HUES64 (cell line): Measurements from ENCODE around the gene DRD4.
A peak's percentile ranks its signal among the peaks of the same experiment; 100 is the strongest.
"Not testable (repeated sequence)": the region's sequence is repeated elsewhere in the genome, so short reads cannot be mapped to it uniquely, and the experiment has no call there.

Source experiments
- H3K27ac ChIP-seq: 2 replicates; pipeline ENCODE4 v1.7.0; 2013; ENCODE audit warnings: low read depth, low read length, inconsistent platforms
- H3K27me3 ChIP-seq: 2 replicates; pipeline ENCODE4 v1.6.1; 2013; ENCODE audit warnings: mild to moderate bottlenecking, low read length; ENCODE audit not compliant: insufficient read depth
- H3K36me3 ChIP-seq: 2 replicates; pipeline ENCODE4 v1.6.1; 2013; ENCODE audit warnings: mild to moderate bottlenecking, low read length; ENCODE audit not compliant: insufficient read depth
- H3K4me1 ChIP-seq: 2 replicates; pipeline ENCODE4 v1.6.1; 2013; ENCODE audit warnings: mild to moderate bottlenecking, low read length, moderate library complexity; ENCODE audit not compliant: insufficient read depth
- H3K4me3 ChIP-seq: 2 replicates; pipeline ENCODE4 v1.5.1; 2013; ENCODE audit warnings: mild to moderate bottlenecking, low read length, moderate library complexity
- H3K9ac ChIP-seq: 2 replicates; pipeline ENCODE4 v1.6.1; 2013; ENCODE audit warnings: mild to moderate bottlenecking, low read depth, low read length
- H3K9me3 ChIP-seq: 2 replicates; pipeline ENCODE4 v1.6.1; 2013; ENCODE audit warnings: low read depth, low read length; ENCODE audit not compliant: insufficient read depth
- WGBS: fragments of 150-250, 120-280 bp; methylation state at CpG from one replicate; pipeline ENCODE4 v1.1.7; 2013; ENCODE audit warnings: missing lambda C conversion rate; 5-methylcytosine and 5-hydroxymethylcytosine counted together

DRD4 gene

DNA sequence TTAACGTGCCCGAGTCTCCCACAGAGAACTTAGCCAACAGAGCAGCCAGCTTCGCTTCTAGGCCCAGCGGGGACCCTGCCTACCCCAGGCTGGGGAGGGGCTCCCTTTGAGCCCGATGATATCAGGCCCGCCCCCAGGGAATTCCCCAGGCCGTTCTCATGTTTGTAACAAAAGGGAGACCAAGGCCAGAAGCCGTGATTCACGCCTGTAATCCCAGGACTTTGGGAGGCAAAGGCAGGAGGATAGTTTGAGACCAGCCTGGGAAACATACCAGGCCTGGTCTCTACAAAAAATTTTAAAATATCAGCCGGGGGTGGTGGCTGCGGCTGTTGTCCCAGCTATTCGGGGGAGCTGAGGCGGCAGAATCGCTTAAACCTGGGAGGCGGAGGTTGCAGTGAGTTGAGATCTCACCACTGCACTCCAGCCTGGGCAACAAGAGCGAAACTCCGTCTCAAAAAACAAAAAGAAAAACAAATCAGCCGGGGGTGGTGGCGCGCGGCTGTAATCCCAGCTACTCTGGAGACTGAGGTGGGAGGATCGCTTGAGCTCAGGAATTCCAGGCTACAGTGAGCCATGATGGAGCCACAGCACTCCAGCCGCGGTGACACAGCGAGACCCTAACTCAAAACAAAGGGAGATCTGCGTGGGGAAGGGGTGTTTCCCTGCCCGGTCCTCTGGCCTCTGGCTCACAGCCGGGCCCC is 1.7 kb downstream of the DRD4 start:
- H3K4me3 ChIP-seq = peak overlapping the region; percentile 57
- peaks cover 62% of the 10 kb centered on the region for H3K27me3 ChIP-seq
- peaks cover 4% of the 10 kb centered on the region; the same call in 1 of the 2 replicates for H3K36me3 ChIP-seq
- peak overlapping the region; percentile 86 for H3K27ac ChIP-seq
- peaks cover 25% of the 10 kb centered on the region for H3K4me1 ChIP-seq
- no peaks in the 10 kb centered on the region for H3K9me3 ChIP-seq
- H3K9ac ChIP-seq = peak overlapping the region; percentile 77
- WGBS = 2% methylated on average over 28 of the region's 28 CpGs

DNA sequence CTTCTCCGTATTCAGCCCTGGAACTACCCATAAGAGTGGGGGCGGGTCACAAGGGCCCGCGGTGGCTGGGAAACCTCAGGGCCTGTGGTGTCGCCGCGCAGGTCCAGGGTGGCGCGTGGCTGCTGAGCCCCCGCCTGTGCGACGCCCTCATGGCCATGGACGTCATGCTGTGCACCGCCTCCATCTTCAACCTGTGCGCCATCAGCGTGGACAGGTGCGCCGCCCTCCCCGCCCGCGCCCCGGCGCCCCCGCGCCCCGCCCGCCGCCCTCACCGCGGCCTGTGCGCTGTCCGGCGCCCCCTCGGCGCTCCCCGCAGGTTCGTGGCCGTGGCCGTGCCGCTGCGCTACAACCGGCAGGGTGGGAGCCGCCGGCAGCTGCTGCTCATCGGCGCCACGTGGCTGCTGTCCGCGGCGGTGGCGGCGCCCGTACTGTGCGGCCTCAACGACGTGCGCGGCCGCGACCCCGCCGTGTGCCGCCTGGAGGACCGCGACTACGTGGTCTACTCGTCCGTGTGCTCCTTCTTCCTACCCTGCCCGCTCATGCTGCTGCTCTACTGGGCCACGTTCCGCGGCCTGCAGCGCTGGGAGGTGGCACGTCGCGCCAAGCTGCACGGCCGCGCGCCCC is 2.4 kb downstream of the DRD4 start:
- Histone ChIP-seq H3K27ac (peak overlapping the region; percentile 86), H3K9me3 (no peaks in the 10 kb centered on the region), H3K36me3 (peaks cover 11% of the 10 kb centered on the region), H3K9ac (peak overlapping the region; percentile 77), H3K4me3 (peak overlapping the region; percentile 57), H3K4me1 (peaks cover 25% of the 10 kb centered on the region), H3K27me3 (peaks cover 62% of the 10 kb centered on the region)
- 3% methylated on average over 78 of the region's 80 CpGs for WGBS

DNA sequence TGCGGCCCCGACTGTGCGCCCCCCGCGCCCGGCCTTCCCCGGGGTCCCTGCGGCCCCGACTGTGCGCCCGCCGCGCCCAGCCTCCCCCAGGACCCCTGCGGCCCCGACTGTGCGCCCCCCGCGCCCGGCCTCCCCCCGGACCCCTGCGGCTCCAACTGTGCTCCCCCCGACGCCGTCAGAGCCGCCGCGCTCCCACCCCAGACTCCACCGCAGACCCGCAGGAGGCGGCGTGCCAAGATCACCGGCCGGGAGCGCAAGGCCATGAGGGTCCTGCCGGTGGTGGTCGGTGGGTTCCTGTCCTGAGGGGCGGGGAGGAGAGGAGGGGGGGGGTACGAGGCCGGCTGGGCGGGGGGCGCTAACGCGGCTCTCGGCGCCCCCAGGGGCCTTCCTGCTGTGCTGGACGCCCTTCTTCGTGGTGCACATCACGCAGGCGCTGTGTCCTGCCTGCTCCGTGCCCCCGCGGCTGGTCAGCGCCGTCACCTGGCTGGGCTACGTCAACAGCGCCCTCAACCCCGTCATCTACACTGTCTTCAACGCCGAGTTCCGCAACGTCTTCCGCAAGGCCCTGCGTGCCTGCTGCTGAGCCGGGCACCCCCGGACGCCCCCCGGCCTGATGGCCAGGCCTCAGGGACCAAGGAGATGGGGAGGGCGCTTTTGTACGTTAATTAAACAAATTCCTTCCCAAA is 3.1 kb downstream of the DRD4 start:
- H3K4me3 ChIP-seq = peak overlapping the region; percentile 4
- H3K36me3 ChIP-seq = peaks cover 13% of the 10 kb centered on the region
- 18% methylated on average over 48 of the region's 69 CpGs for WGBS
- no peak overlapping the region for H3K9ac ChIP-seq
- H3K4me1 ChIP-seq = peaks cover 25% of the 10 kb centered on the region
- no peak overlapping the region for H3K27ac ChIP-seq
- H3K27me3 ChIP-seq = peaks cover 56% of the 10 kb centered on the region
- no peaks in the 10 kb centered on the region for H3K9me3 ChIP-seq

DNA sequence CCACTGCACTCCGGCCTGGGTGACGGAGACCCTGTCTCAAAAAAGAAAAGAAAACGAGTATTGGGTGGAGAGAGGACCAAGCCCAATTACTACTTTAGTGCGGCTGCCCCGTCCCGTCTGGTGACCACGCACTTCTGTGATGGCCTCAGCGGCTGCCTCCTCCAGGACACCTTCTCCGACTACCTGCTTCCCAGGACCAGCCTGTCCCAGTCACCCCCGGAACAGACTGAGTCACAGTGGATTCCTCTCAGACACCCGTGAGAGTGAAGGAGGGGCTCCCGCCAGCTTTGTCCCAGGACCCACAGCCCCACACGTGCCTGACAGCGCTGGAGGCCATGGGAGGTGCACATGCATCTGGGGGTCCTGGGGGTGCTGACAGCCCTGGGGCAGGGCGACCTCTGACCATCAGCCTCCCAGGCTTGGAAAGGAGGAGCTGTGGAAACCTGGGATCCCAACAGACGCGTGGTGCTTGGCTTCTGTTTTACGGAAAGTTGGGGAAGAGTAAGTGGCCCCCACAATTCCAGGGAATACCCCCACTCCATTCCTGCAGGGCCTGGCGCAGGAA is 4.8 kb downstream of the DRD4 start:
- H3K27me3 ChIP-seq = peaks cover 41% of the 10 kb centered on the region
- H3K4me3 ChIP-seq = no peak overlapping the region
- H3K36me3 ChIP-seq = peaks cover 13% of the 10 kb centered on the region
- no peak overlapping the region for H3K27ac ChIP-seq
- peaks cover 22% of the 10 kb centered on the region for H3K4me1 ChIP-seq
- H3K9me3 ChIP-seq = no peaks in the 10 kb centered on the region
- WGBS = 91% methylated on average over 19 of the region's 19 CpGs
- H3K9ac ChIP-seq = no peak overlapping the region

DNA sequence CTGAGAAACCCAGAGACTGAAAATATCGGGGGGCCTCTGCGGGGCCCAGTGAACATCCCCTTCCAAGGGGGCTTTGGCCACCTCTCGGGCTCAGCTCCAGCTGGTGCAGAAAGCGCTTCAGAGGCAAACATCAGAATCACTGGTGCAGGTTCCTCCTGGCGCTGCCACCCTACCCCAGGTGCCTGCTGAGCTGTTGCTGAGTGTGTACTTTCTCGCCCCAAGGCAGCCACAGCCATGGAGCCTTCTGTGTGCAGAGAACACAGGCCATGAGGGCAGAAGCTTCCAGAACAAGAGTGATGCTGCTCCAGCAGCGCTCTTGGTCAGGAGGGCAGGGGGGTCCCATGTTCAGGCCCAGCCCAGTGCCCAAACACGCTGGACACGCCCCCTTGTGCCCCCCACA is 6.3 kb downstream of the DRD4 start:
- Histone ChIP-seq H3K4me1 (peaks cover 15% of the 10 kb centered on the region), H3K27me3 (peaks cover 27% of the 10 kb centered on the region), H3K27ac (no peak overlapping the region), H3K36me3 (peaks cover 13% of the 10 kb centered on the region), H3K9me3 (no peaks in the 10 kb centered on the region), H3K9ac (no peak overlapping the region), H3K4me3 (no peak overlapping the region)
- WGBS = 95% methylated on average over 9 of the region's 9 CpGs

DNA sequence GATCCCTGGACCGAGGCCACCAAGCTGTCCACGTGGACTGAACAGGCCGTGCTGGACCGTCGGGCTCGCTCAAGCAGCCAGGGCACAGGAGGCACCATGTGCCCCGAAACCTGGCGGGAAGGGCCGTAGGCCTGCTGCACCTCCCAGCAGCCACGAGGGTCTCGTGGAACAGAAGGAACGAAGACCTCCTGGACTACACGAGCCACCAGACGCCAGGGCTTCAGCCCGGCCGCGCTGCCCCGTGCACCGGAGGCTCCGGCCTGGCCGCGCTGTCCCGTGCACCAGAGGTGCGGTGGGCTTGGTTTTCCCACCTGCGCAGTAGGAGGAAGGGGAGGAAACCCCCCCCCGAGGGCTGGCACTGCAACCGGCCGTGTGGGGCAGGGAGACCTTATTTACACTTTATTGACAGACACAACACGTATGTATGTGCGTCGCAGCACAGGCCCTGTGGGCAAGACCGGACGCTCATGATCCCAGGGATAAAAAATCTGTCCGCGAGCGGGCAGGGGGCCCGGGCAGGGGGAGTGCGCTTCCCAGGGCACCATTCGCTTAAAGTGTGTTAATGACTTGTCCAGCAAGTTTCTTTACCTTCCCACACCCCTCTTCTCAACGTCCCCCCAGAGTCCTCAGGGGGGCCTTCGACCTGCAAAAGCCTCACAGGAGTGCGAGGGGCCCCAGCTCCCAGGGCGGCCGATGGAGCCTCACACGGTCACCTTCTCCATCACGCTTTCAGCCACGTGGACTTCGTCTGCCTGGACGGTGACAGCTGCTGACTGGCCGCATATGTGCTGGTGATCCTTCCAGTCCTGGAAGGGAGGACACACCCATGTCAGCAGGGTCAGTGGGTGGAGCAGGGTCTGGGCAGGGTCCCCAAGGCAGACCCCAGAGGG is 7.0 kb downstream of the DRD4 start:
- peaks cover 19% of the 10 kb centered on the region for H3K27me3 ChIP-seq
- peaks cover 8% of the 10 kb centered on the region for H3K4me1 ChIP-seq
- peaks cover 13% of the 10 kb centered on the region for H3K36me3 ChIP-seq
- H3K9me3 ChIP-seq = no peaks in the 10 kb centered on the region
- no peak overlapping the region for H3K27ac ChIP-seq
- no peak overlapping the region for H3K9ac ChIP-seq
- 94% methylated on average over 50 of the region's 50 CpGs for WGBS
- H3K4me3 ChIP-seq = no peak overlapping the region

DNA sequence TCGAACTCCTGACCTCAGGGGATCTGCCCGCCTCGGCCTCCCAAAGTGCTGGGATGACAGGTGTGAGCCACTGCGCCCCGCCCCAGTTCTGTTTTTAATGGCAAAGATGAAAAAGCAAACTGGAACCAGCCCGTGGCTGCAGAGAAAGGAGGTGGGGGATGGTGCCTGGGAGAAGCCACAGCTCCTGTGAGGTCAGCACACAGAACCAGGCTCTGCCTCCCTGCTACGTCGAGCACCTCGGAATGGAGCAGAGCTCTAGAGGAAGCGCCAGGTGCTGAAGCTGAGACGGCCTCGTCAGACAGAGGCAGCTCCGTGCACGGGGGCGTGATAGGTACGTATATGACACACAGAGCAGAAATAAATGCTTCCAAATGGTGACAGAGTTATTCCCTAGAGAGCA is 8.5 kb downstream of the DRD4 start:
- peaks cover 4% of the 10 kb centered on the region for H3K4me1 ChIP-seq
- 92% methylated on average over 16 of the region's 16 CpGs for WGBS

DNA sequence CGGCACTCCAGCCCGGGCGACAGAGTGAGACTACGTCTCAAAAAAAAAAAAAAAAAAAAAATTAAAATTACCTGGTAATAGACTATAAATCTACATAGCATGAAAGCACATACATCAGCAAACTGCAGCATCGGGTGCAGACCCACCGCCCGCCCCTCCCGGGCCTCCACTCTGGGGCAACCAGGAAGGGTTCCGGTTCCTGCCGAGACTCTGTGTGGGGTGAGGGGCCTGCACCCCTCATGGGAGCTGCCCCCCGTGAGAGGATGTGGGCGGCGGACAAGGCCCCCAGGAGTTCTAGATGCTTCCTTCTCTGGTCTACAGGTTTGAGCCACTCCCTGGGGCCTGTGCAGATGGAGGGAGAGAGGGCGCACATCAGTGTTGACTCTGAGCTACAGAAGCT is 9.1 kb downstream of the DRD4 start:
- no peak overlapping the region for H3K27ac ChIP-seq
- 95% methylated on average over 13 of the region's 14 CpGs for WGBS

More for the DNA sequence above, 8.5 kb downstream of the DRD4 start:
- Histone ChIP-seq H3K36me3 (peaks cover 19% of the 10 kb centered on the region), H3K4me3 (no peak overlapping the region), H3K9me3 (no peaks in the 10 kb centered on the region), H3K27me3 (peaks cover 7% of the 10 kb centered on the region), H3K9ac (no peak overlapping the region), H3K27ac (no peak overlapping the region)

DNA sequence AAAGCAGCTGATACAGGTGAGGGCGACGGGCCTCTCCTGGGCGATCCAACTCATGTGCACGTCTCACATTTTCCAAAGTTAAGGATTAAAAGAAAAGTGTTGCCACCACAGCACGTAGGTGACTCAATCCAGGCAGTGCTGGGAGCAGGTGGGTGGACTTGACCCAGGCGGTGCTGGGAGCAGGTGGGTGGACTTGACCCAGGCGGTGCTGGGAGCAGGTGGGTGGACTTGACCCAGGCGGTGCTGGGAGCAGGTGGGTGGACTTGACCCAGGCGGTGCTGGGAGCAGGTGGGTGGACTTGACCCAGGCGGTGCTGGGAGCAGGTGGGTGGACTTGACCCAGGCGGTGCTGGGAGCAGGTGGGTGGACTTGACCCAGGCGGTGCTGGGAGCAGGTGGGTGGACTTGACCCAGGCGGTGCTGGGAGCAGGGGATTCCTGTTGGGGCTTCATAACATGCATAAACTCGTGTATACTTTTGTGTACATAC is 10.6 kb downstream of the DRD4 start:
- H3K9ac ChIP-seq, H3K27ac ChIP-seq, H3K4me3 ChIP-seq, H3K4me1 ChIP-seq, H3K27me3 ChIP-seq, H3K9me3 ChIP-seq: not testable (repeated sequence)
- peaks cover 31% of the 10 kb centered on the region for H3K36me3 ChIP-seq
- 97% methylated on average over 10 of the region's 14 CpGs for WGBS

More for the DNA sequence above, 9.1 kb downstream of the DRD4 start:
- H3K9me3 ChIP-seq = no peaks in the 10 kb centered on the region
- H3K9ac ChIP-seq = no peak overlapping the region
- peaks cover 26% of the 10 kb centered on the region for H3K36me3 ChIP-seq
- no peaks in the 10 kb centered on the region for H3K4me1 ChIP-seq
- no peak overlapping the region for H3K4me3 ChIP-seq
- peaks cover under 1% of the 10 kb centered on the region; the same call in 1 of the 2 replicates for H3K27me3 ChIP-seq

DNA sequence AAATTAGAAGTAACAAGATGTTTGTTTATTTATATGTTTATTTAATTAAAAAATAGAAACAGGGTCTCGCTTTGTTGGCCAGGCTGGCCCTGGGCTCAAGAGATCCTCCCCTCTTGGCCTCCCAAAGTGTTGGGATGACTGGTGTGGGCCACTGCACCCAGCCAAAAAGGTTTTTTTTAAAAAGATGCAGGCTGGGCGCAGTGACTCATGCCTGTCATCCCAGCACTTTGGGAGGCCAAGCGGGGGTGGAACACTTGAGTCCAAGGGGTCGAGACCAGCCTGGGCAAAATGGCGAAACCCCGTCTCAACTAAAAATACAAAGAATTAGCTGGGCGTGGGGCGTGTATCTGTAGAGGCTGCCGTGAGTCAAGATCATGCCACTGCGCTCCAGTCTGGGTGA is 13.4 kb downstream of the DRD4 start:
- H3K36me3 ChIP-seq = peaks cover 28% of the 10 kb centered on the region
- H3K9me3 ChIP-seq = no peaks in the 10 kb centered on the region
- H3K27me3 ChIP-seq = no peaks in the 10 kb centered on the region
- H3K27ac ChIP-seq = no peak overlapping the region
- WGBS = 95% methylated on average over 10 of the region's 10 CpGs
- no peaks in the 10 kb centered on the region for H3K4me1 ChIP-seq
- no peak overlapping the region for H3K9ac ChIP-seq
- H3K4me3 ChIP-seq = no peak overlapping the region
